B cell (primary cell): ENCODE data around the gene WAC. TPM values are rescaled to one million over a fixed set of nuclear protein-coding genes. Genes with fewer than 3 reads are reported as not detected.

Experiments used
- ATAC-seq: fragments of 200-7000 bp; cut with Tn5 transposase; one replicate; pipeline ENCODE4 v1.10.0; 2021; ENCODE audit warnings: low read depth, mild to moderate bottlenecking, moderate number of reproducible peaks, moderate library complexity
- CTCF ChIA-PET: fragments of 350-600 bp; sonication (Branson Sonifier 250); formaldehyde crosslinking; loops from one replicate; lab custom pipeline; 2021; ENCODE audit warnings: antibody characterized with exemption, inconsistent platforms; lab: Charles Lee
- POLR2A ChIA-PET: fragments of 350-600 bp; sonication (Branson Sonifier 250); formaldehyde crosslinking; loops from one replicate; lab custom pipeline; 2021; ENCODE audit warnings: antibody characterized with exemption; lab: Charles Lee
- DNase-seq: peaks from one replicate; pipeline ENCODE4 v3.0.0; 2013
- H2AFZ ChIP-seq: 2 replicates; pipeline ENCODE4 v1.6.1; 2012; ENCODE audit warnings: mild to moderate bottlenecking, low read depth, low read length; ENCODE audit not compliant: insufficient read depth, poor library complexity, severe bottlenecking
- H3K27ac ChIP-seq, 2 donors: 1 replicate in 1 of 2; 2 replicates in 1 of 2; pipeline ENCODE4 v1.5.1; 2012 to 2013; ENCODE audit warnings: low read length in 2 of 2, mild to moderate bottlenecking in 2 of 2, moderate library complexity in 1 of 2
- H3K27me3 ChIP-seq, 4 experiments: fragments of 200-600 bp in 1 of 4; sonication (generic) in 1 of 4; replicated peaks in 1 of 4; 1 replicate in 2 of 4; 2 replicates in 2 of 4; pipeline versions ENCODE4 v1.6.1 to v1.7.0; 2013 to 2016; ENCODE audit warnings: low read length in 3 of 4, mild to moderate bottlenecking in 2 of 4, mixed read lengths in 1 of 4, moderate library complexity in 1 of 4; ENCODE audit not compliant: insufficient read depth in 4 of 4, control insufficient read depth in 3 of 4; ENCODE audit errors: control extremely low read depth in 1 of 4
- H3K36me3 ChIP-seq, 2 experiments: replicated peaks in 1 of 2; 1 replicate in 1 of 2; 2 replicates in 1 of 2; pipeline versions ENCODE4 v1.6.1 to v1.7.1; 2013; ENCODE audit warnings: low read length in 1 of 2; ENCODE audit not compliant: insufficient read depth in 2 of 2, control insufficient read depth in 1 of 2; ENCODE audit errors: control extremely low read depth in 1 of 2, extremely low read depth in 1 of 2
- H3K4me1 ChIP-seq, 2 donors: fragments of 200-600 bp in 1 of 2; sonication (generic) in 1 of 2; 1 replicate in 1 of 2; 2 replicates in 1 of 2; pipeline versions ENCODE4 v1.5.1 to v1.6.1; 2013 to 2017; ENCODE audit warnings: low read length in 2 of 2; ENCODE audit not compliant: control insufficient read depth in 2 of 2, insufficient read depth in 2 of 2
- H3K4me2 ChIP-seq: replicated peaks from 2 replicates; pipeline ENCODE3; 2012; ENCODE audit warnings: mild to moderate bottlenecking, low read depth, low read length; ENCODE audit not compliant: poor library complexity, severe bottlenecking
- H3K4me3 ChIP-seq, 5 experiments: fragments of 200-600 bp in 1 of 5; sonication (generic) in 1 of 5; 1 replicate in 3 of 5; 2 replicates in 2 of 5; pipeline versions ENCODE4 v1.5.1 to v1.7.0; 2011 to 2016; ENCODE audit warnings: low read length in 4 of 5, mild to moderate bottlenecking in 4 of 5, low read depth in 2 of 5, control low read depth in 1 of 5, moderate library complexity in 1 of 5; ENCODE audit not compliant: insufficient read depth in 1 of 5; ENCODE audit errors: control extremely low read depth in 1 of 5, extremely low read depth in 1 of 5
- H3K79me2 ChIP-seq: fragments of 200-600 bp; sonication (generic); one replicate; pipeline ENCODE4 v1.6.0; 2016; ENCODE audit warnings: low read length; ENCODE audit not compliant: control insufficient read depth, insufficient read depth
- H3K9ac ChIP-seq: fragments of 200-600 bp; sonication (generic); 2 replicates; pipeline ENCODE4 v1.6.1; 2017; ENCODE audit warnings: mild to moderate bottlenecking, low read length, moderate library complexity
- H3K9me3 ChIP-seq, 3 donors: one replicate each; pipeline versions ENCODE4 v1.6.1 to v1.7.1; 2013; ENCODE audit warnings: low read length in 2 of 3; ENCODE audit not compliant: control insufficient read depth in 2 of 3, insufficient read depth in 1 of 3; ENCODE audit errors: control extremely low read depth in 1 of 3
- H4K20me1 ChIP-seq: 2 replicates; pipeline ENCODE4 v1.6.0; 2012; ENCODE audit warnings: mild to moderate bottlenecking, low read length; ENCODE audit not compliant: insufficient read depth, control insufficient read depth, poor library complexity, severe bottlenecking
- H3K27ac Mint-ChIP-seq: one replicate; pipeline ENCODE4 v1.8.0; 2021; ENCODE audit warnings: mixed read lengths
- H3K27me3 Mint-ChIP-seq: one replicate; pipeline ENCODE4 v1.8.0; 2021; ENCODE audit warnings: mixed read lengths
- H3K4me1 Mint-ChIP-seq: one replicate; pipeline ENCODE4 v1.8.0; 2021; ENCODE audit warnings: mixed read lengths
- H3K4me3 Mint-ChIP-seq: one replicate; pipeline ENCODE4 v1.8.0; 2021; ENCODE audit warnings: mixed read lengths
- H3K9me3 Mint-ChIP-seq: one replicate; pipeline ENCODE4 v1.8.0; 2022; ENCODE audit warnings: mixed read lengths; ENCODE audit not compliant: insufficient read depth
- CTCF ChIP-seq: fragments of 200-600 bp; IDR thresholded peaks from one replicate; pipeline ENCODE4 v1.8.0; 2022; ENCODE audit warnings: antibody characterized with exemption, mild to moderate bottlenecking
- EZH2 ChIP-seq: IDR thresholded peaks from 2 replicates; pipeline ENCODE4 v1.6.1; 2012; ENCODE audit warnings: borderline replicate concordance, low read depth, mild to moderate bottlenecking, moderate library complexity, low read length; ENCODE audit not compliant: insufficient read depth, poor library complexity, severe bottlenecking
- WGBS: methylation state at CpG from one replicate; pipeline ENCODE4 v1.1.5; 2013; ENCODE audit warnings: missing lambda C conversion rate; ENCODE audit not compliant: insufficient coverage; 5-methylcytosine and 5-hydroxymethylcytosine counted together
- intact Hi-C: fragments of 100-400 bp; cut with micrococcal nuclease; formaldehyde crosslinking; loops from one replicate; pipeline ENCODE4 v1.10.0; 2022
- polyA plus RNA-seq: library from polyadenylated mRNA; depleted of rRNA; stranded (reverse); fragments of >200 nt; gene quantifications from 2 replicates; pipeline ENCODE4 v1.2.3, GENCODE V29; 2012
- total RNA-seq, 2 donors: library from RNA; stranded (reverse); fragments of 120-200 nt in 1 of 2; gene quantifications; 1 replicate in 1 of 2; 2 replicates in 1 of 2; pipeline versions ENCODE4 v1.2.3 to v1.2.4, GENCODE V29; 2013 to 2022

Gene WAC
- total and polyA plus RNA-seq, 2 donors (not counting 1 experiment from before 2014, with no cell fraction given): 77.4 to 196 TPM

DNA sequence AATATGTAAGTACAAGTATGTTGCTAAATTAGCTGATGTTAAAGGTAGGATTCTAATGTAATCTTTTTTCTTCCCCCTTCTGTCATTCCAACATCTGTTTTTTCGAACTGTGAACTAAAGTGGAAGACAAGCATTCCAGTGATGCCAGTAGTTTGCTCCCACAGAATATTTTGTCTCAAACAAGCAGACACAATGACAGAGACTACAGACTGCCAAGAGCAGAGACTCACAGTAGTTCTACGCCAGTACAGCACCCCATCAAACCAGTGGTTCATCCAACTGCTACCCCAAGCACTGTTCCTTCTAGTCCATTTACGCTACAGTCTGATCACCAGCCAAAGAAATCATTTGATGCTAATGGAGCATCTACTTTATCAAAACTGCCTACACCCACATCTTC, 62.7 kb downstream of the WAC start:
- intact Hi-C loops: no loop called here
- Histone ChIP-seq H3K79me2 (peaks cover 88% of the 10 kb centered on the region), H3K27me3 (no peaks in the 10 kb centered on the region), H3K4me1 (no peaks in the 10 kb centered on the region), H3K36me3 (peaks cover 16 to 65% of the 10 kb centered on the region in 2 experiments), H3K9me3 (no peaks in the 10 kb centered on the region), H3K4me3 (no peak overlapping the region), H3K27ac (no peak overlapping the region), H4K20me1 (peaks cover 84% of the 10 kb centered on the region), H2AFZ (no peak overlapping the region), H3K4me2 (no peak overlapping the region), H3K9ac (no peak overlapping the region)
- Mint-ChIP-seq H3K27me3 (no peaks in the 10 kb centered on the region), H3K9me3 (no peaks in the 10 kb centered on the region), H3K4me1 (peaks cover 18% of the 10 kb centered on the region), H3K4me3 (no peak overlapping the region), H3K27ac (no peak overlapping the region)
- ATAC-seq (no peak), DNase-seq (no peak)
- WGBS: 100% methylated on average over 2 of the region's 3 CpGs
- CTCF ChIA-PET: no interaction called here
- TF ChIP-seq EZH2 (no peak), CTCF (no peak)
- POLR2A ChIA-PET: no interaction called here

- no peak for TF ChIP-seq EZH2
- TF ChIP-seq CTCF: no peak
- no peak overlapping the region for H3K4me3 Mint-ChIP-seq
- intact Hi-C loops: no loop called here
- no peak overlapping the region for H3K4me2 ChIP-seq
- H3K27me3 ChIP-seq: no peaks in the 10 kb centered on the region
- no peak overlapping the region for H2AFZ ChIP-seq
- H3K27ac ChIP-seq: no peak overlapping the region
- H3K4me1 ChIP-seq: no peaks in the 10 kb centered on the region
- no CpG with 5 or more reads among the region's 2 CpGs for WGBS
- no peaks in the 10 kb centered on the region for H3K9me3 Mint-ChIP-seq
- peaks cover 71% of the 10 kb centered on the region for H3K79me2 ChIP-seq
- H3K9me3 ChIP-seq: no peaks in the 10 kb centered on the region
- H3K27ac Mint-ChIP-seq: no peak overlapping the region
- ChIA-PET CTCF (no interaction called here), POLR2A (no interaction called here)
- ATAC-seq: no peak
- H3K27me3 Mint-ChIP-seq: no peaks in the 10 kb centered on the region
- no peak overlapping the region for H3K9ac ChIP-seq
- H3K4me3 ChIP-seq: no peak overlapping the region
- H3K36me3 ChIP-seq: peaks cover 7 to 62% of the 10 kb centered on the region in 2 experiments
- no peak for DNase-seq
- peaks cover 15% of the 10 kb centered on the region for H3K4me1 Mint-ChIP-seq
- H4K20me1 ChIP-seq: peaks cover 77% of the 10 kb centered on the region
Measured at GRCh38 chr10:28600056-28600455, 67.1 kb downstream of the WAC start.
